ENCODE data around the gene MX1. TPM values are rescaled to one million over a fixed set of nuclear protein-coding genes. Genes with fewer than 3 reads are reported as not detected.

Gene MX1
- total RNA-seq (2022; extraction: Qiagen RNA extraction): 1.5 to 2.3 TPM (median 1.7 TPM) in 5 replicates

GRCh38 chr21:41425954-41426675 lies at the start of gene MX1:
TSS of gene MX1 (plus strand) at chr21:41426239. CDS start at chr21:41432071, 5,832 bp downstream.

GRCh38 chr21:41507521-41508414 lies 81.7 kb downstream of the MX1 start, which contains the start of gene TMPRSS2:
TSS of gene TMPRSS2 (minus strand) at chr21:41508158. CDS start at chr21:41498133, 10,025 bp downstream.

Other genes starting within 250 kb of the MX1 start
- not detected in 5 replicates for gene FAM3B, start 109.4 kb upstream of the MX1 start, total RNA-seq (2022; extraction: Qiagen RNA extraction)
- 0.06 to 0.22 TPM (median 0.13 TPM) in 3 of 5 replicates, not detected in the others for gene MX2, start 64.2 kb upstream of the MX1 start, total RNA-seq (2022; extraction: Qiagen RNA extraction)
- gene TMPRSS2, start 81.9 kb downstream of the MX1 start, total RNA-seq (2022; extraction: Qiagen RNA extraction): 0.06 to 0.10 TPM (median 0.09 TPM) in 5 replicates